TTC549 (cell line): Measurements from ENCODE around the gene TAF11L2.
"Not testable (repeated sequence)": the region's sequence is repeated elsewhere in the genome, so short reads cannot be mapped to it uniquely, and the experiment has no call there.

Experiments
- FAIRE-seq: peaks from 2 replicates; lab custom pipeline; 2012; peaks lifted over from hg19 to GRCh38; lab: Jason Lieb, UNC

Gene TAF11L2

DNA sequence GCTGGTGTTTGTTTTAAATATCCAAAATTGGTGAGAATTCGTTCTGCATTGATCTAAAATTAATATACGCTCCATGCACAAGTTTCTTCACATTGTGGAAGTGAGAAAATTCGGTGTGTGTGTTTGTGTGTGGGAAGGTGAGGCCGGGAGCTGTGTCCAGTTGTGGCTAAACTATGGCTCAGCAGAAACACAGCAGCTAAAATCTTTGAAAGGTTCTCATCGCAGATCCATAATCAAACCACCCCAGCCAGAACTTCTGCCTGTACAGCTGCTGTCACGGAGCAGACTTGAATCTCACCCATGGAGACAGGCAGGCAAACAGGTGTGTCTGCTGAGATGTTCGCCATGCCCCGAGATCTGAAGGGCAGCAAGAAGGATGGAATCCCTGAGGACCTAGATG lies at the start of gene TAF11L2:
TSS of gene TAF11L2 (plus strand) at position 301 of the 400 bp plus-strand sequence.
- not testable (repeated sequence) for FAIRE-seq

GRCh38 chr5:17448877-17449276 lies 49.2 kb upstream of the TAF11L2 start:
- FAIRE-seq, result no peak

DNA sequence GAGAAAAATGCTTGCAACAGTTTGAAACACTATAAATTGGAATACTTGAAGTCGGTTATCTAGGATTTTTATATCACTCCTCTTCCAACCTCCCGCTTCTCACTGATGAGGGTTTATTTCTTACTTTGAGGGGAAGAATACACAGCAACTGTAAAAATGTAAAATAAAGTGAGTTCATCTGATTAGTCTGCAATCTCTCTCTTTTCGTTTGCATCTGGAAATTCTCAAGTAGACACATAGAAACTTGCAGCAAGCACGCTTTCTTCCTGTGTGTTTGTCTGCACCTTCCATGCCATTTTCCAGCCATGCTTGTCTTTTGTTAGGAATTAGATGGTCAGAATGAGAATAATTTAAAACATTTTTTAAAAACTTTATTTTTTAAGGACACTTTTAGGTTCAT lies 45.1 kb upstream of the TAF11L2 start:
- FAIRE-seq, result no peak

DNA sequence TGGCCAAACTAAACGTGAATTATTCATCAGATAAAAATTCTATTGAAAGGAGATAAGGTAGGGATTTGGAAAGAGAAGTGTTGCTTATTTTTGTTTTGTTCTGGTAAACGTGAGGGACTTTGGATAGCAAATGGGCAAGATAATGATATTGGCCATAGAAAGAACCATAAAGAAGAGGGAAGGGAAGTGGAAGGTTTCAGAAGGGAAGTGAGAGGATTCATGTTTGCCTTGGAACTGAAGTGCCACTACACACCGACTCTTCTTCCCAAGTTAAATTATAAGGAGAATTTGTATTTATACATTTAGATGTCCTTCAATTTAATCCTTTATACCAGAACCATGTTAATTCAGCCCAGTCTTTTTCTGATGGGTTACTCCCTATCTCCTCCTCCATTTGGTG lies 42.1 kb upstream of the TAF11L2 start:
- FAIRE-seq, result no peak

GRCh38 chr5:17461793-17462192 lies 36.2 kb upstream of the TAF11L2 start:
- FAIRE-seq, result no peak

DNA sequence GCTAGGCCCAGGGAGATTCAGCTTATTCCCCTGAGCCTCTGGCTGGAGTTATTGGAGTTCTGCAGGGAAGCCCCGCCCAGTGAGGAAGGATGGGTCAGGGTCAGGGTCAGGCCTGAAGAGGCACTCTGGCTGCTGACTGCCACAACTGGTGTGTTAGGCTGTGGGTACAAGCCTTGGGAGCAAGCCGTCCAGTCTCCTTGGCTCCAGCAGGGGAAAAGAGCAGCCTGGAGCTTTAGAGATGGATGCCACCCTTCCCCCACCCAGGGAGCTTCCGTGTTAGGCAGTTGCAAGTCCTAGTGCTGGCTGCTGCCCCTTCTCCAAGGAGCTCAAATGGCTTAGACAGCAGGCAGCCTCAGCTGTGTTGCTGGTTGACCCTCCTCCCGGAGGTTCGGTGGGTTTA lies 34.4 kb upstream of the TAF11L2 start:
- FAIRE-seq, result no peak

- no peak for FAIRE-seq
Observed at GRCh38 chr5:17470064-17470463, 28.0 kb upstream of the TAF11L2 start.

- not testable (repeated sequence) for FAIRE-seq
Observed at GRCh38 chr5:17475064-17475463, 23.0 kb upstream of the TAF11L2 start.

DNA sequence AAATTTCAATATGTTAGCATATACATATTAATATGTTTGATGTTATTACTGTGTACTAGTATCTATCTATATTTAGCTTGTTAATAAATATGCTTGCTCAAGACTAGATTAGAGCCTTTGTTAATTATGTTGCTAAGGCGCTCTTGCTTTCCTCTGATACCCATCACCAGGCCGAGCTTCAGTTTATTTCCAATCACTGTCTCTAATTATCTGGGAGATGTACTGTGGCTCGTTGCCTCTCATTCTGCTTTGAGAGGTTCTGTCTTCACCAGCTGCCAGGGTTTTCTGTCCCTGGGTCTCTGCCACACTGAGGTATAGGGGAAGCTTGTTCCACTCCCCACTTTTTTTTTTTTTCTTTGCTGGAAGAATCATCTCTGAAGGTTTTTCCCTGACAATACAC lies 21.0 kb upstream of the TAF11L2 start:
- no peak for FAIRE-seq

DNA sequence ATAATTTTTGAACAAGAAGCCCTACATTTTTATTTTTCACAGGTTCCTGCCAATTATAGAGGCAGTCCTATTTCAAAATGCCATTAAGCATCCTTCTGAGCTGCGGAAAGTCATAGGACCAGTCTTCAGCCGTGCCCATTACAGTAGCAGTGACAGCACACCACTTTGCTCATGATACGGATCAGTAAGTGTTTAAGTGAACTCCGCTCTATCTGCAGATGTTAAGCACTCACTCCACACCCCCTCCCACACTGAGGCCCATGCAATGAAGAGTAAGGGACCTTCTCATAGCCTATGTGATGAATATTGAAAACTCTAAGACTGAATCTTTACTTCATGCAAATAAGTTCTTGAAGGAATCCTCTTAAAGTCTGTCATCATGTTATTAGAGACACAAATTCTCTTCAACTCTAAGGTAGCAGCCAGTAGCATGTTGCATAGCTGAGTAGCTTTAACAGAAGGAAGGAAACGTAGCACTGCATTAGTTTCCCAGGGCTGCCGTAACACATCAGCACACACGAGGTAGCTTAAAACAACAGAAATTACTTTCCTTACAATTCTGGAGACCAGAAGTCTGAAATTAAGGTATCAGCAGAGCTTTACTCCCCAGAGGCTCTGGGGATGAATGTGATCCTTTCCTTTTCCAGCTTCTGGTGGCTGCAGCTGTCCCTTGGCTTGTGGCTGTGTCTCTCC lies 20.3 kb upstream of the TAF11L2 start:
- FAIRE-seq, result no peak

- no peak for FAIRE-seq
Observed at GRCh38 chr5:17481378-17481777, 16.7 kb upstream of the TAF11L2 start.

GRCh38 chr5:17482790-17483189 lies 15.2 kb upstream of the TAF11L2 start:
- no peak for FAIRE-seq

DNA sequence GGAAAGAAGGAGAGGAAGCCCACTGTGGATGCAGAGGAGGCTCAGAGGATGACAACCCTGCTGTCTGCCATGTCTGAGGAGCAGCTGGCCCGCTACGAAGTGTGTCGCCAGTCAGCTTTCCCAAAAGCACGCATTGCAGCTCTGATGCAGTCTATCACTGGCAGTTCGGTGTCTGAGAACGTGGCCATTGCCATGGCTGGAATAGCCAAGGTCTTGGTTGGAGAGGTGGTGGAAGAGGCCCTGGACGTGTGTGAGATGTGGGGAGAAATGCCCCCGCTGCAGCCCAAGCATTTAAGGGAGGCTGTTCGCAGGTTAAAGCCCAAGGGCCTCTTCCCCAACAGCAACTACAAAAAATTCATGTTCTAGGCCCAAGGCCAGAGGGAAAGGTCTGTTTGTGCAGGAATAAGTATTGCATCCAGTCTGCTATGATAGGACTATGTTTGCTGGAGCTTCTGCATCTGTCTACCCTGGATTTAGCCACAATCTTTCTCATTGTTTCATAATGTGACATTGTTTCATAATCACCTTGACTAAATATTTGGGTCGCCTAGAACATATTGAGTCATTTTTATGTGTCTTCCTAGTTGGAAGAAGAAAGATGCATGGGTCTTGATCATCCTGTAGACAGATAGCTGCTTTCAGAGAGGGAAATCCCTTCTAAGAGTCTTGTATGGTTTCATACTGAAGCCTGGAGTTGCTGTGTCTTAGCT lies 11.4 kb upstream of the TAF11L2 start:
- FAIRE-seq, result not testable (repeated sequence)

- FAIRE-seq, result no peak
Observed at GRCh38 chr5:17487174-17487512, 10.9 kb upstream of the TAF11L2 start.

DNA sequence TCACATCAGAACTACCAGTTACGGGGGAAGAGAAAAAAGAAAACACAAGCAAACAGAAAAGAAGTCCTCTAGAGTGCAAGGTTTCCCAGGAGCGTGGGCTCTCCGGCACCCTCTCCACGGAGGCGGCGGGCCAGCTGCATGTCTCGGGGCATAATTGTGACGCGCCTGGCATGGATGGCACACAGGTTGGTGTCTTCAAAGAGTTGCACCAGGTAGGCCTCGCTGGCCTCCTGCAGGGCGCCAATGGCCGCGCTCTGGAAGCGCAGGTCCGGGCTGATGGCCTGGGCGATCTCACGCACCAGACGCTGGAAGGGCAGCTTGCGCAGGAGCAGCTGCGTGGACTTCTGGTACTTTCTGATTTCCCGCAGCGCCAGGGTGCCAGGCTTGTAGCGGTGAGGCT lies 6.8 kb upstream of the TAF11L2 start:
- FAIRE-seq, result not testable (repeated sequence)

- FAIRE-seq, result no peak
Observed at GRCh38 chr5:17492770-17493169, 5.3 kb upstream of the TAF11L2 start.

- FAIRE-seq, result no peak
Observed at GRCh38 chr5:17497446-17497845, 585 bp upstream of the TAF11L2 start.

DNA sequence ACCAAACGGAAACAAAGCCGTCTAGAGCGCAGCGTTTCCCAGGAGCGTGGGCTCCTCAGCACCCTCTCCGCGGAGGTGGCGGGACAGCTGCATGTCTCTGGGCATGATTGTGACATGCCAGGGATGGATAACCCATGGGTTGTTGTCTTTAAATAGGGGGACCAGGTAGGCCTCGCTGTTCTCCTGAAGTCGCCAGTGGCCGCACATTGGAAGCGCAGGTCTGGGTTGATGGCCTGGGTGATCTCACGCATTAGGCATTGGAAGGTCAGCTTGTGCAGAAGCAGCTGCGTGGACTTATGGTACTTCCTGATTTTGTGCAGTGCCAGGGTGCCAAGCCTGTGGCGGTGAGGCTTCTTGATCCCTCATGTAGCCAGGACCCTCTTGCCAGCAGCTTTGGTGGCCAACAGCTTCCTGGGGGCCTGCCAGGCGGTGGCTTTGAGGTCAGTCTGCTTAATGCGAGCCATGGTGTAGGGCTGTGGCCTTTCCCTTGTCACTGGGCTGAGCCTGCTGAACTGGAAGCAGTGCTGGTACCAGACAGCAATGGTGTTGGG lies 13.8 kb downstream of the TAF11L2 start:
- FAIRE-seq, result no peak

- FAIRE-seq, result not testable (repeated sequence)
Observed at GRCh38 chr5:17517526-17517925, 19.5 kb downstream of the TAF11L2 start.

GRCh38 chr5:17518067-17518466 lies 20.0 kb downstream of the TAF11L2 start, which contains the start of gene TAF11L3:
Gene TAF11L3, plus strand, starts transcription at chr5:17518367.
- not testable (repeated sequence) for FAIRE-seq

DNA sequence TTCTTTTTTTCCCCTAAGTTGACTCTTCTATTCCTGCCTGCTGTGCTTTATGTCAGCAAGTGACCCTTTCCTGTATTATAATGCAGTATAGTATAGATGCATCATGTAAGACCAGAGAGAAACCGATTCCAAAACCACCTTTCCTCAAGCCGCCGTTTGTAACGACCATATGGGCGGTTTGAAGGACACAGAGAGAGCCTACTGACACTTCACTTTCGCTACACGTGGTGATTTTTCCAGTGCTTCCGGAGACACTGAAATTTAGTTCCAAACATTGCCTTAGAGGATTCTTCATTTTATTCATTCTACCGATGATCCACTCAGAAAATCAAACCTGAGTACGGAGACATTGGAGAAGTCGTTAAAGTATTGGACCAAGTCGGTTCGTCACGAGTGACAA lies 21.5 kb downstream of the TAF11L2 start:
- FAIRE-seq, result not testable (repeated sequence)

DNA sequence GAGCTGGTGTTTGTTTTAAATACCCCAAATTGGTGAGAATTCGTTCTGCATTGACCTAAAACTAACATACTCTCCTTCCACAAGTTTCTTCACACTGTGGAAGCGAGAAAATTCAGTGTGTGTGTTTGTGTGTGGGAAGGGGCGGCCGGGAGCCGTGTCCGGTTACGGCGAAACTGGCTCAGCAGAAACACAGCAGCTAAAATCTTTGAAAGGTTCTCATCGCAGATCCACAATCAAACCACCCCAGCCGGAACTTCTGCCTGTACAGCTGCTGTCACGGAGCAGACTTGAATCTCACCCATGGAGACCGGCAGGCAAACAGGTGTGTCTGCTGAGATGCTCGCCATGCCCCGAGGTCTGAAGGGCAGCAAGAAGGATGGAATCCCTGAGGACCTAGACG lies 23.5 kb downstream of the TAF11L2 start, which contains the start of gene TAF11L4:
TSS of gene TAF11L4 (plus strand) at position 301 of the 400 bp plus-strand sequence.
- FAIRE-seq, result not testable (repeated sequence)

GRCh38 chr5:17524935-17525334 lies 26.9 kb downstream of the TAF11L2 start, which contains the start of gene TAF11L5:
Gene TAF11L5, plus strand, starts transcription at chr5:17525235.
- not testable (repeated sequence) for FAIRE-seq
